RWPE1 (cell line): ENCODE results near the gene RALGAPA2.

ENCODE experiments used
- CTCF ChIA-PET: fragments of 350-600 bp; sonication (Branson Sonifier 250); formaldehyde crosslinking; extraction: SDS; loops from one replicate; lab custom pipeline; 2021; lab: Yijun Ruan, JAX
- POLR2A ChIA-PET: fragments of 400-600 bp; formaldehyde crosslinking; extraction: SDS; loops from one replicate; lab custom pipeline; 2020; ENCODE audit warnings: antibody characterized with exemption; ENCODE audit not compliant: low non-redundant PET; lab: Yijun Ruan, JAX
- DNase-seq: peaks from one replicate; pipeline ENCODE4 v3.0.0; 2012; ENCODE audit warnings: low spot score
- H3K27ac ChIP-seq: fragments of 450-650 bp; 2 replicates; pipeline ENCODE4 v1.5.1; 2017
- TF ChIP-seq, protein P1 (sequence below): fragments of 450-650 bp; conservative IDR thresholded peaks from 2 replicates; pipeline ENCODE4 v1.5.1; 2017; ENCODE audit warnings: low read depth, mild to moderate bottlenecking

Gene RALGAPA2

GRCh38 chr20:20566516-20566915 lies 145.9 kb downstream of the RALGAPA2 start:
- POLR2A ChIA-PET = no interaction called here
- no peak overlapping the region for H3K27ac ChIP-seq
- CTCF ChIA-PET = no interaction called here
- DNase-seq = no peak
- TF ChIP-seq, protein P1, sequence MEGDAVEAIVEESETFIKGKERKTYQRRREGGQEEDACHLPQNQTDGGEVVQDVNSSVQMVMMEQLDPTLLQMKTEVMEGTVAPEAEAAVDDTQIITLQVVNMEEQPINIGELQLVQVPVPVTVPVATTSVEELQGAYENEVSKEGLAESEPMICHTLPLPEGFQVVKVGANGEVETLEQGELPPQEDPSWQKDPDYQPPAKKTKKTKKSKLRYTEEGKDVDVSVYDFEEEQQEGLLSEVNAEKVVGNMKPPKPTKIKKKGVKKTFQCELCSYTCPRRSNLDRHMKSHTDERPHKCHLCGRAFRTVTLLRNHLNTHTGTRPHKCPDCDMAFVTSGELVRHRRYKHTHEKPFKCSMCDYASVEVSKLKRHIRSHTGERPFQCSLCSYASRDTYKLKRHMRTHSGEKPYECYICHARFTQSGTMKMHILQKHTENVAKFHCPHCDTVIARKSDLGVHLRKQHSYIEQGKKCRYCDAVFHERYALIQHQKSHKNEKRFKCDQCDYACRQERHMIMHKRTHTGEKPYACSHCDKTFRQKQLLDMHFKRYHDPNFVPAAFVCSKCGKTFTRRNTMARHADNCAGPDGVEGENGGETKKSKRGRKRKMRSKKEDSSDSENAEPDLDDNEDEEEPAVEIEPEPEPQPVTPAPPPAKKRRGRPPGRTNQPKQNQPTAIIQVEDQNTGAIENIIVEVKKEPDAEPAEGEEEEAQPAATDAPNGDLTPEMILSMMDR = no peak

DNA sequence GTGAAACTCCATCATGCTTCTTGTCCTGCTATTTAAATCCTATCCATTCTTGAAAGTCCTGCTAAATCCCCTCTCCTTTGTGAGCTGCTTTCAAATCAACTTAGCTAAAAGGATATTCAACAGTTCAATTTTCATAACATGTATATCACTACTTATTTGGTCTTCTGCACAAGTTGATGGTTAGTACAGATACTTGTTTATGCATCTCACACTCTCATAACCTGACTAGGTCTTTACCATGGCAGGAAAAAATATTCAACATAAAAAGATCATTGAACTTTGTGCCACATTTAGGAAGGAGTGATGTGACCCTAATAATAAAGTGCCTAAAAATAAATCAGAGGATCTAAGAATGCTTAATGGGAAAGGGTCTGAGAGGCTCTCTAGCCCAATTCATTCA lies 148.2 kb downstream of the RALGAPA2 start:
- ChIA-PET POLR2A (no interaction called here), CTCF (no interaction called here)
- no peak overlapping the region for H3K27ac ChIP-seq
- DNase-seq = no peak
- TF ChIP-seq, protein P1 = no peak

DNA sequence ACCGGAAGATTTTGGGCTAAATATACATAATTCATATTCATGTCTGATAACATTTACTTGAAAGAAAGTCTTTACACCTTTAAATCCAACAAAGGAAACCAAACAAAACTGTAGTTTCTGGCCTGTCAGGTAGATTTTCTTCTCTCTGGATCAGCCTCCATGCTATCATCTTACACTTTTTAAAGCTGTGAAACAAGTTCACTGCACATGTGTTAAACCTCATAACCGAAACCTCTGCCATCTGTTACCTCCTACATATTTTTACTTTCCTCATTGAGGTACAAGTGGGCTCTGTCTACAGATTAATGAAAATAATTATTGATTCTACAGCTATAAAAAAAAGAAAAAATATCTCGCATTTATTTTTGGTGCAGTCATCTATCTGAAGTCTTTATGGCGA lies 149.9 kb downstream of the RALGAPA2 start:
- ChIA-PET POLR2A (no interaction called here), CTCF (interaction anchor here (1.0 kb wide), 1 partner anchor 32 kb away, joined by 3 read pairs; no protein-coding TSS in a partner anchor)
- no peak overlapping the region for H3K27ac ChIP-seq
- TF ChIP-seq, protein P1 = no peak
- no peak for DNase-seq

DNA sequence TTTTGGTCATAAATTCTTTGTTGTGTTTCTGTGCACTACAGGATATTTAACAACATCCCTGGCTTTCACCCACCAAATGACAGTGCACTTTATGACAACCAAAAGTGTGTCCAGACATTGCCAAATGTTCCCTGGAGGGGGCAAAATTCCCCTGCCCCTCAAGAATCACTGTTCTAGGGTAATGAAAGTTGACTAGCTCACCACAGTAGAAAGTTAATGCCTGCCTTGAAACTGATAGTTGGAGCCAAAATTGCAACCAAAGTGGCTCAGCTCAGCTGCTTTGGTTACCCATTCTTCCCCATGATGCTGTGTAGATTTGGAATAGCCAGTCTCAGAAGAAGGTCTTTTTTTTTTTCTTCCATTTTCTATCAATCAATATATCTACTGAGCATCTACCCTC lies 150.6 kb downstream of the RALGAPA2 start:
- POLR2A ChIA-PET = no interaction called here
- TF ChIP-seq, protein P1 = no peak
- DNase-seq = no peak
- no peak overlapping the region for H3K27ac ChIP-seq
- CTCF ChIA-PET = interaction anchor here (0.6 kb wide), 1 partner anchor 286 kb away, joined by 3 read pairs; no protein-coding TSS in a partner anchor

DNA sequence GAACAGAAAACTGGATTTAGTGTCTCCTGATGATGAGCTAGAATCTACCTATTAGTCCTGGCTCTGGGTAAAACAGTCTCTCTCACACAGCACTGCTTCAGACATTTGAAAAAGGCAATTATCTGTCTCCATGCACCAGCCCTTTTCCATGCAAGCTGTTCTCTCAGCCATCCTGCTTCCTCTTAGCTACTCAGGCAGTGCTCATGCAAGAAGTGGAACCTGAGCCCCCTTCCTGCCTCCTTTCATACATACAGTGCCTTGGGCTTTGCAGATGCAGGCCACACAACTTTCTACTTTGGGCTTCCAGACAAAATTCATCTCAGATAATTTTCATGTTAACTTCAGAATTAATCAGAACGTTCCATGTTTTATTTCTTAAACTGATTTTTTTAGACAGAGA lies 151.3 kb downstream of the RALGAPA2 start:
- POLR2A ChIA-PET = no interaction called here
- H3K27ac ChIP-seq = no peak overlapping the region
- CTCF ChIA-PET = interaction anchor here (0.6 kb wide), 1 partner anchor 286 kb away, joined by 3 read pairs; no protein-coding TSS in a partner anchor
- TF ChIP-seq, protein P1 = no peak
- DNase-seq = no peak

- TF ChIP-seq, protein P1 = no peak
- H3K27ac ChIP-seq = no peak overlapping the region
- DNase-seq = no peak
- ChIA-PET POLR2A (no interaction called here), CTCF (no interaction called here)
Observed at GRCh38 chr20:20557406-20557805, 155.0 kb downstream of the RALGAPA2 start.
